HG02943 (cell line): ENCODE measurements around the gene ITSN1.
A peak's percentile ranks its signal among the peaks of the same experiment; 100 is the strongest.

ENCODE experiments used
- ATAC-seq: cut with Tn5 transposase; IDR thresholded peaks from one replicate; pipeline ENCODE4 v1.9.1; 2021; ENCODE audit warnings: mild to moderate bottlenecking, low read depth, moderate library complexity; ENCODE audit not compliant: unreplicated experiment

The ITSN1 gene

DNA sequence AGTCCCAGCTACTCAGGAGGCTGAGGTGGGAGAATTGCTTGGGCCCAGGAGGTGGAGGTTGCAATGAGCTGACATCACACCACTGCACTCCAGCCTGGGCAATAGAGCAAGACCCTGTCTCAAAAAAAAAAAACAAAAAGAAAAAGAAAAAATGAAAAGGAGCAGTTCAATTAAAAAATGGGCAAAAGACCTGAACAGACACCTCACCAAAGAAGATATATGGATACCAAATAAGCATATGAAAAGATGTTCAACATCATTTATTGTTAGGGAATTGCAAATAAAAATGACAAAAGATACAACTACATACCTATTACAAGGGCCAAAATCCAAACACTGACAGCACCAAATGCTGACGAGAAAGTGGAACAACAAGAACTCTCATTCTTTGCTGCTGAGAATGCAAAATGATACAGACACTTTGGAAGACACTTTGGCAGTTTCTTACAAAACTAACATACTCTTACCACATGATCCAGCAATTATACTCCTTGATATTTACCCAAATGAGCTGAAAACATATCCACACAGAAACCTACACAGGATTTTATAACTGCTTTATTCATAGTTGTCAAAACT lies 302.0 kb downstream of the ITSN1 start:
- ATAC-seq = no peak

DNA sequence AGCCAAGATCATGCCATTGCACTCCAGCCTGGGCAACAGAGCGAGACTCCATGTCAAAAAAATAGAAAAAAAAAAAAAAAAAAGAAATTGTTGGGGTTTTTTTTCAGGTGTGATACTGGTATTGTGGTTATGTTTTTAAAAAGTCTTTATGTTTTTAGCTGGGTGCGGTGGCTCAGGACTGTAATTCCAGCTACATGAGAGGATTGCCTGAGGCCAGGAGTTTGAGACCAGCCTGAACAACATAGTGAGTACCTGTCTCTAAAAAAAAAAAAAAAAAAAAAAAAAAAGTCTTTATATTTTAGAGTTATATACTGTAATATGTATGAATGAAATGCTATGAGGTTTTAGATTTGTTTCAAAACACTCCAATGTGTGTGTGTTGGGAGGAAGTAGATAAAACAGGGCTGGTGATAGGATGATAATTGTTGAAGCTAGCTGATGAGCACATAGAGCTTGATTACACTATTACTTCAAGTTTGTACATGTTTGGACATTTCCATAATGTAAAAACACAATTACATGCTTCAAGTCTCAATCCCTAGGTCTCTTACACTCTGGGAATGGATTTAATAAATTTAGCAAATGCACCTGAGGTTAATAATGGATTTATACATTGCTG lies 303.5 kb downstream of the ITSN1 start:
- ATAC-seq = no peak

DNA sequence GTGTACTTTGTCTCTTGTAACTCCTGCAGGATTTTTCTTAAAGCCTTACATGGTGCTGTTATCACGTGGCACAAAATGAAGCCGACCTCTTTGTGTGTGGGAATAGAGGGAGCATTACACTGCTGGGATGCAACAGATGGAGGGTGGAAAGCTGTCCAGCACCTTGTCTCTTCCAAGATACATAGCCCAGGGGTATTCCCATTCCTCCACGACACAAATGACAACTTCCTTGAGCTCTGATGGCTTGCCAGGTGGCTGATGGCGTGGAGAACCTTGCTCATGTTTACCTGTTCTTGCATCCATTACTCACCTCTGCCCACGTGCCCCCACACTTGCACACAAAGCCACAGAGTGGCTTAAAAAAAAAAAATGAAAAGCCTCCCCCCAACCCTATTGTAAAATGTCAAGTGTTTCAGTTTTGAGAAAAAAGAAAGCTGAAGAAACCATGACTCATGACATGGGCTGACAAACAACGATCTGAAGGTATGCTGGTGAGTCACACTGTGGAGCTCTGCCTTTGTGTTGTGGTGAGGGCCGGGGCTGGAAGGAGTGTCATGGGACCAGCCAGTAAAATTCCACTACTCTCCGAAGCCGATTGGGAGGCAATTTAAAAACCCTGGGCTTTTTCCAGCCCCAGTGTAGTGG lies 305.3 kb downstream of the ITSN1 start:
- peak; percentile 41 for ATAC-seq

DNA sequence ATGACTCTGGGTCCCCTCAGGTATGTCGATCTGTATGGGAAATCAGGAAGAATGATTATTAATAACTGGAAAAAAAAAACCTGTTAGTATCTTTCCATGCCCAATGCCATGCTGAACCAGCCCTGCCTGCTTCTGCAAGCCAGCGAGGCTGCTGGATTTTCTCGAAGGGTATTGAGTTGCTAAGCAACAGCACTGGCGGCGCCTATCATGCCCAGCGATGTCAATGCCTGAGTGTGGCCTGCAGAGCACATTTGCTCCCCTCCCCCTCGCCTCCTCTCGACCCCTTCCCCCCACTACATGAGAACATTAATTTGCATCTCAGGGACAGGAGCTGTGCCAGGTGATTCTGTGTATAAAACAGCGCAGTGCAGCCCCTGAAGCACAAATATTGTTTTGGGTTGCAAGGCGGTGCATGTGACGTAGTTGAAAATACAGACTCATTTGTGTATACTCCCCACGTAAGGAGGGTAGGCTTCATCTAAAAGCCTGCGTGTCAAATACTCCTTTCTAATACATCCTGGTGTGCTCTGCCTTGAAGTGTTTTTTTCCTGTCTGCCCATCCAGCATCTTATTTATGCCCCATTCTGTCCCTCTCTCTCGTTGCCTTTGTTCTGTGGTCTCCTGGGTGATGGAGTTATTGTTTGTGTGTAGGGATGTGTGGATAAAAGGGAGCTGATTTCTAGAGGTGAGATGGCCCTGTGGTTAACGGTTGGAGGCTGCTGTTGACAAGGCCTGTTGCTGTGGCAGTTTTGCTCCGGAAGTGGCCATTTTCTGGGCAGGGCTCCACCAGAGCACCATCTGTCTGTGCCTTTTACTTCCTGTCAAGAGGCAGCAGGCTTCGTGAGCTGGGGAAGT lies 306.0 kb downstream of the ITSN1 start:
- ATAC-seq = peak; percentile 52

DNA sequence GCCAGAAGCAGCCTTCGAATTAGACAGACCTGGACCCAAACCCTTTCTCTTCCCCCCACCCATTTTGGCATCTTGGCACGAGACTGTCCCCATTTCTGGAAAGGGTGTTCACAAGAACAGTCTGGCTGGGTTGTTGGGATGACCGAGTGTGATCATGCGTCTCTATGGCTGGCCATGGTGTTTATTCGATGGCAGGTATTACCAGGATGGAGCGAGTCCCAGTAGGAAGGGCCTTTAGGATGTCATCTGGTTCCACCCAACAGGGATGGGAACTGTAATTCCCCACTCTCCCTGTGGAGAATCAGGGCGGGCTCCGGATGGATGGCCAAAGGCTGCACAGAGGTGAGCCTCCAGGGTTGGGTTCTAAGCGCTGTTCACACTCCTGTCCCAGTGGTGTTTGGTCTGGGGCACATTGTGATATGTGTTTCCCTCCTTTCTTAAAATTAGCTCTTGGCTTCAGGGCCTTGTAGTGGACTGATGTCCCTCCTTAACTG lies 306.7 kb downstream of the ITSN1 start:
- no peak for ATAC-seq
